Astrocyte (in vitro differentiated cells and primary cell): ENCODE measurements around the gene TEX19. TPM values are rescaled to one million over a fixed set of nuclear protein-coding genes. Genes with fewer than 3 reads are reported as not detected.

Experiments used
- DNase-seq: peaks from one replicate; pipeline ENCODE4 v3.0.0-alpha.2; 2010; ENCODE audit warnings: low read depth
- FAIRE-seq: peaks from 2 replicates; lab custom pipeline; 2011; peaks lifted over from hg19 to GRCh38; lab: Jason Lieb, UNC
- H2AFZ ChIP-seq: 2 replicates; pipeline ENCODE4 v1.6.0; 2012; ENCODE audit warnings: low read depth, low read length, inconsistent platforms
- H3K27ac ChIP-seq: 2 replicates; pipeline ENCODE4 v1.5.1; 2011; ENCODE audit warnings: low read depth, low read length, inconsistent platforms
- H3K27me3 ChIP-seq: 2 replicates; pipeline ENCODE4 v1.6.0; 2011; ENCODE audit warnings: low read length, inconsistent platforms; ENCODE audit not compliant: insufficient read depth
- H3K36me3 ChIP-seq: 2 replicates; pipeline ENCODE4 v1.5.1; 2011; ENCODE audit warnings: low read length, inconsistent platforms; ENCODE audit not compliant: insufficient read depth
- H3K4me1 ChIP-seq: 2 replicates; pipeline ENCODE4 v1.5.1; 2011; ENCODE audit warnings: low read length, inconsistent platforms; ENCODE audit not compliant: insufficient read depth
- H3K4me2 ChIP-seq: 2 replicates; pipeline ENCODE4 v1.6.0; 2012; ENCODE audit warnings: low read length, inconsistent platforms
- H3K4me3 ChIP-seq: 2 replicates; pipeline ENCODE4 v1.5.1; 2011; ENCODE audit warnings: low read depth, mild to moderate bottlenecking, low read length, inconsistent platforms; ENCODE audit not compliant: insufficient read depth
- H3K79me2 ChIP-seq: 2 replicates; pipeline ENCODE4 v1.6.0; 2012; ENCODE audit warnings: mild to moderate bottlenecking, low read length, inconsistent platforms; ENCODE audit not compliant: insufficient read depth
- H3K9ac ChIP-seq: 2 replicates; pipeline ENCODE4 v1.6.0; 2012; ENCODE audit warnings: mild to moderate bottlenecking, low read length, inconsistent platforms
- H3K9me3 ChIP-seq: 2 replicates; pipeline ENCODE4 v1.5.1; 2012; ENCODE audit warnings: low read depth, mild to moderate bottlenecking, low read length, inconsistent platforms; ENCODE audit not compliant: insufficient read depth
- H4K20me1 ChIP-seq: 2 replicates; pipeline ENCODE4 v1.6.0; 2012; ENCODE audit warnings: low read length, inconsistent platforms; ENCODE audit not compliant: insufficient read depth
- H3K27ac Mint-ChIP-seq: one replicate; pipeline ENCODE4 v1.8.0; 2021; ENCODE audit warnings: mild to moderate bottlenecking, mixed read lengths; ENCODE audit not compliant: unreplicated experiment
- H3K27me3 Mint-ChIP-seq: one replicate; pipeline ENCODE4 v1.8.0; 2021; ENCODE audit warnings: low read depth, mixed read lengths; ENCODE audit not compliant: unreplicated experiment
- H3K36me3 Mint-ChIP-seq: one replicate; pipeline ENCODE4 v1.8.0; 2021; ENCODE audit warnings: low read depth, mixed read lengths; ENCODE audit not compliant: unreplicated experiment
- H3K4me1 Mint-ChIP-seq: one replicate; pipeline ENCODE4 v1.8.0; 2021; ENCODE audit warnings: low read depth, mixed read lengths; ENCODE audit not compliant: unreplicated experiment
- H3K4me3 Mint-ChIP-seq: one replicate; pipeline ENCODE4 v1.8.0; 2021; ENCODE audit warnings: mild to moderate bottlenecking, moderate library complexity, mixed read lengths; ENCODE audit not compliant: unreplicated experiment
- H3K9me3 Mint-ChIP-seq: one replicate; pipeline ENCODE4 v1.8.0; 2021; ENCODE audit warnings: mild to moderate bottlenecking, mixed read lengths; ENCODE audit not compliant: unreplicated experiment
- CTCF ChIP-seq: IDR thresholded peaks from 2 replicates; pipeline ENCODE4 v1.5.1; 2011; ENCODE audit warnings: low read depth, mild to moderate bottlenecking, inconsistent platforms, low read length, moderate library complexity; ENCODE audit not compliant: insufficient read depth
- EZH2 ChIP-seq: IDR thresholded peaks from 2 replicates; pipeline ENCODE4 v1.6.1; 2012; ENCODE audit warnings: mild to moderate bottlenecking, low read length, inconsistent platforms; ENCODE audit not compliant: insufficient read depth
- total RNA-seq: library from RNA; stranded (reverse); gene quantifications from 2 replicates; pipeline ENCODE4 v1.2.1, GENCODE V29; 2021

Gene TEX19
- total RNA-seq, 1 donor from 2014 or later: not detected

- no peak for DNase-seq
These were observed 23.8 kb downstream of the TEX19 start for GRCh38 chr17:82382933-82383255.

GRCh38 chr17:82383411-82383810 is 24.4 kb downstream of the TEX19 start:
- Mint-ChIP-seq H3K27ac (no peak overlapping the region), H3K4me3 (no peak overlapping the region), H3K27me3 (peaks cover 31% of the 10 kb centered on the region), H3K4me1 (no peaks in the 10 kb centered on the region), H3K36me3 (no peaks in the 10 kb centered on the region), H3K9me3 (no peaks in the 10 kb centered on the region)
- Histone ChIP-seq H2AFZ (no peak overlapping the region), H3K9ac (no peak overlapping the region), H3K36me3 (no peaks in the 10 kb centered on the region), H4K20me1 (peaks cover 4% of the 10 kb centered on the region), H3K27ac (no peak overlapping the region), H3K9me3 (no peaks in the 10 kb centered on the region), H3K4me1 (no peaks in the 10 kb centered on the region), H3K27me3 (peaks cover 19% of the 10 kb centered on the region), H3K4me2 (no peak overlapping the region), H3K79me2 (no peaks in the 10 kb centered on the region), H3K4me3 (no peak overlapping the region)
- DNase-seq: no peak
- no peak for FAIRE-seq
- TF ChIP-seq CTCF (no peak), EZH2 (no peak)

More at GRCh38 chr17:82382933-82383255, 23.8 kb downstream of the TEX19 start:
- Histone ChIP-seq H3K27ac (no peak overlapping the region), H2AFZ (no peak overlapping the region), H3K36me3 (no peaks in the 10 kb centered on the region), H4K20me1 (peaks cover 4% of the 10 kb centered on the region), H3K4me1 (no peaks in the 10 kb centered on the region), H3K9ac (no peak overlapping the region), H3K4me2 (no peak overlapping the region), H3K27me3 (peaks cover 18% of the 10 kb centered on the region), H3K9me3 (no peaks in the 10 kb centered on the region), H3K79me2 (no peaks in the 10 kb centered on the region), H3K4me3 (no peak overlapping the region)
- H3K27me3 Mint-ChIP-seq: peaks cover 30% of the 10 kb centered on the region
- no peaks in the 10 kb centered on the region for H3K4me1 Mint-ChIP-seq
- no peak for FAIRE-seq
- no peak overlapping the region for H3K27ac Mint-ChIP-seq
- no peak for TF ChIP-seq EZH2
- TF ChIP-seq CTCF: no peak
- no peak overlapping the region for H3K4me3 Mint-ChIP-seq
- no peaks in the 10 kb centered on the region for H3K9me3 Mint-ChIP-seq
- H3K36me3 Mint-ChIP-seq: no peaks in the 10 kb centered on the region

DNA sequence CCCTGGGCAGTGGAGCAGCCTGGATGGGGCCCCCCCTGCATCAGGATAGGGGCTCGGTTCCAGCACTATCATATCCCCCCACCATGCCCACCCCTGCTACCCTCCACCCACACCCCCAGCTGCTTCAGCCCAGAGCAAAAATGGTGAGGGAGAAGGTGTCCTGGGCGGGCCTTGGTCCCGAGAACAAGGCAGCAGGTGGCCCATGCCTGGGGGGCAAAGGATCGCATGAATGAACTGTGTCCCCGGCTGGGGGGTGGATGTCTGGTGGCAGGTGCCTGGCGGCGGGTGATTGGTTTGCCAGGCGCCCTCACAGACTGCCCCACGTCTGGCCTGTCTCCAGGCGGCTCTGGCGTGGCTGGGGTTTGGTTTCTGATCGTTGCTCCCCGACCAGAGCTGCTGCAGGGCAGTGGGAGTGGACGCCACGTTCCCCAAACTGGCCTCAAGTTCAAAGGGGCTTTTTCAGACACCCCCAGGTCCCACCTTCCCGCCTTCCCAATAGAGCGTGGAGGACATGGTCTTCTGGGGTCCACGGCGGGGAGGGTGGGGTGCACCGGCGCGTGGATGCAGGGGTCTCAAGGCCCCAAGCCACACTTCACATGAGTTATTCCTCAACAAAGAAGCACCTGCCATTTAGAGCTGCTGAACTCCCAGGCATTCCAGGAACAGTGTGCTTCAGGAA is 25.1 kb downstream of the TEX19 start:
- peaks cover 29% of the 10 kb centered on the region for H3K27me3 Mint-ChIP-seq
- H3K36me3 Mint-ChIP-seq: peaks cover 2% of the 10 kb centered on the region
- DNase-seq (no peak), FAIRE-seq (no peak)
- no peak overlapping the region for H3K4me3 Mint-ChIP-seq
- H3K27ac Mint-ChIP-seq: no peak overlapping the region
- Histone ChIP-seq H3K9me3 (no peaks in the 10 kb centered on the region), H3K79me2 (no peaks in the 10 kb centered on the region), H3K4me2 (no peak overlapping the region), H2AFZ (no peak overlapping the region), H3K36me3 (no peaks in the 10 kb centered on the region), H3K4me3 (no peak overlapping the region), H4K20me1 (peaks cover 4% of the 10 kb centered on the region), H3K27ac (no peak overlapping the region), H3K27me3 (peaks cover 14% of the 10 kb centered on the region), H3K4me1 (no peaks in the 10 kb centered on the region), H3K9ac (no peak overlapping the region)
- H3K9me3 Mint-ChIP-seq: no peaks in the 10 kb centered on the region
- TF ChIP-seq EZH2: no peak
- no peak for TF ChIP-seq CTCF
- no peaks in the 10 kb centered on the region for H3K4me1 Mint-ChIP-seq
